ENCODE data around the gene SPAG9.

The SPAG9 gene, protein sequence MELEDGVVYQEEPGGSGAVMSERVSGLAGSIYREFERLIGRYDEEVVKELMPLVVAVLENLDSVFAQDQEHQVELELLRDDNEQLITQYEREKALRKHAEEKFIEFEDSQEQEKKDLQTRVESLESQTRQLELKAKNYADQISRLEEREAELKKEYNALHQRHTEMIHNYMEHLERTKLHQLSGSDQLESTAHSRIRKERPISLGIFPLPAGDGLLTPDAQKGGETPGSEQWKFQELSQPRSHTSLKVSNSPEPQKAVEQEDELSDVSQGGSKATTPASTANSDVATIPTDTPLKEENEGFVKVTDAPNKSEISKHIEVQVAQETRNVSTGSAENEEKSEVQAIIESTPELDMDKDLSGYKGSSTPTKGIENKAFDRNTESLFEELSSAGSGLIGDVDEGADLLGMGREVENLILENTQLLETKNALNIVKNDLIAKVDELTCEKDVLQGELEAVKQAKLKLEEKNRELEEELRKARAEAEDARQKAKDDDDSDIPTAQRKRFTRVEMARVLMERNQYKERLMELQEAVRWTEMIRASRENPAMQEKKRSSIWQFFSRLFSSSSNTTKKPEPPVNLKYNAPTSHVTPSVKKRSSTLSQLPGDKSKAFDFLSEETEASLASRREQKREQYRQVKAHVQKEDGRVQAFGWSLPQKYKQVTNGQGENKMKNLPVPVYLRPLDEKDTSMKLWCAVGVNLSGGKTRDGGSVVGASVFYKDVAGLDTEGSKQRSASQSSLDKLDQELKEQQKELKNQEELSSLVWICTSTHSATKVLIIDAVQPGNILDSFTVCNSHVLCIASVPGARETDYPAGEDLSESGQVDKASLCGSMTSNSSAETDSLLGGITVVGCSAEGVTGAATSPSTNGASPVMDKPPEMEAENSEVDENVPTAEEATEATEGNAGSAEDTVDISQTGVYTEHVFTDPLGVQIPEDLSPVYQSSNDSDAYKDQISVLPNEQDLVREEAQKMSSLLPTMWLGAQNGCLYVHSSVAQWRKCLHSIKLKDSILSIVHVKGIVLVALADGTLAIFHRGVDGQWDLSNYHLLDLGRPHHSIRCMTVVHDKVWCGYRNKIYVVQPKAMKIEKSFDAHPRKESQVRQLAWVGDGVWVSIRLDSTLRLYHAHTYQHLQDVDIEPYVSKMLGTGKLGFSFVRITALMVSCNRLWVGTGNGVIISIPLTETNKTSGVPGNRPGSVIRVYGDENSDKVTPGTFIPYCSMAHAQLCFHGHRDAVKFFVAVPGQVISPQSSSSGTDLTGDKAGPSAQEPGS (N-terminal part only)

GRCh38 chr17:51120739-51121619, at the start of gene SPAG9:
Gene SPAG9, minus strand, starts transcription at chr17:51120868. Its CDS starts 212 bp downstream, at chr17:51120656.
- FAIRE-seq (no peak), DNase-seq (ENCODE audit: insufficient read length, low spot score) (peak; percentile 86)
- TF ChIP-seq, protein P1, sequence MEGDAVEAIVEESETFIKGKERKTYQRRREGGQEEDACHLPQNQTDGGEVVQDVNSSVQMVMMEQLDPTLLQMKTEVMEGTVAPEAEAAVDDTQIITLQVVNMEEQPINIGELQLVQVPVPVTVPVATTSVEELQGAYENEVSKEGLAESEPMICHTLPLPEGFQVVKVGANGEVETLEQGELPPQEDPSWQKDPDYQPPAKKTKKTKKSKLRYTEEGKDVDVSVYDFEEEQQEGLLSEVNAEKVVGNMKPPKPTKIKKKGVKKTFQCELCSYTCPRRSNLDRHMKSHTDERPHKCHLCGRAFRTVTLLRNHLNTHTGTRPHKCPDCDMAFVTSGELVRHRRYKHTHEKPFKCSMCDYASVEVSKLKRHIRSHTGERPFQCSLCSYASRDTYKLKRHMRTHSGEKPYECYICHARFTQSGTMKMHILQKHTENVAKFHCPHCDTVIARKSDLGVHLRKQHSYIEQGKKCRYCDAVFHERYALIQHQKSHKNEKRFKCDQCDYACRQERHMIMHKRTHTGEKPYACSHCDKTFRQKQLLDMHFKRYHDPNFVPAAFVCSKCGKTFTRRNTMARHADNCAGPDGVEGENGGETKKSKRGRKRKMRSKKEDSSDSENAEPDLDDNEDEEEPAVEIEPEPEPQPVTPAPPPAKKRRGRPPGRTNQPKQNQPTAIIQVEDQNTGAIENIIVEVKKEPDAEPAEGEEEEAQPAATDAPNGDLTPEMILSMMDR (IDR thresholded peaks at IDR 0.05; ENCODE audit: insufficient read depth, missing control alignments), result no peak

- TF ChIP-seq, protein P1 (IDR thresholded peaks at IDR 0.05; ENCODE audit: insufficient read depth, missing control alignments), result no peak
- no peak for FAIRE-seq
- no peak for DNase-seq (ENCODE audit: insufficient read length, low spot score)
These were observed 48.7 kb upstream of the SPAG9 start for GRCh38 chr17:51169340-51169739.

DNA sequence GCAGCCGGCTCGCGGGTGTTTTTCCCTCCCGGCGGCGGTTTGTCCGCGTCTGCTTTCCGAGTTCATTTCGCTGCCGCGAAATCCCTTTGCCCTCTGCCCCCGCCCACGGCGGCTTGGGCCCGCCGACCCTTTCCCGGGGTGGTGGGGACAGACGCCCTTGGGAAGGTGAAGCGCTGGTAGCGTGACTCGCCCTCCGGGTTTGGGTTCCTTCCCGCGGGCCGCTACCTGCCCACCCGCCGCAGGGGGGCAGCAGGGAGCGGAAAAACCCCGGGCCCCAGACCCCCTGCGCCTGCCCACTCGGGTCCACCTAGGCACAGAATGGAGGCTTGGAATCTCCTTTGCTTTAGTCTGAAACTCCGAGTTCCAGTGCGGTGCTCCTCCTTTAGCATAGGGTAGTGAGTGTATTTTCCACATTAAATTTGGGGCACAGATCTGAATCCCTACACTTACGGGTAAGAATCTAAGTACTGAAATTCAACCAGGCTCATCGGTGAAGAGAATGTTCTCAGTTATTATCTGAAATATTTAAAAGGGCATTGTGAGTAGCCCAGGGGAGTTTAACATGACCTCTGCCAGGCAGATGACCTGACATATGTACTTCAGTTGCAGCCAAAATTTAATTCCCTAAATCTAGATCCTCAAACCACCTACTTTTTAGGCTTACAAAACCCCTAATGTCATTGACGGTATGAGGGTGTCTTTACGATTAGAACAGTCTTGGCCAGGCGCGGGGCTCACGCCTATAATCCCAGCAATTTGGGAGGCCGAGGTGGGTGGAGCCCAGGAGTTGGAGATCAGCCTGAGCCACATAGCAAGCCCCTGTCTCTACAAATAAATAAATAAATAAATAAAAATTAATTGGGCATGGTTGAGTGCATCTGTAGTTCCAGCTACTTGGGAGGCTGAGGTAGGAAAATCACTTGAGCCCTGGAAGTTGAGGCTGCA, 46.6 kb upstream of the SPAG9 start:
- FAIRE-seq (no peak), DNase-seq (ENCODE audit: insufficient read length, low spot score) (peak; percentile 65)
- TF ChIP-seq, protein P1 (IDR thresholded peaks at IDR 0.05; ENCODE audit: insufficient read depth, missing control alignments), result peak; percentile 62

GRCh38 chr17:51166198-51166986, 45.7 kb upstream of the SPAG9 start, which contains the start of gene NME2:
Gene NME2, plus strand, starts transcription at chr17:51166411. Its CDS starts 420 bp downstream, at chr17:51166831.
- TF ChIP-seq, protein P1 (IDR thresholded peaks at IDR 0.05; ENCODE audit: insufficient read depth, missing control alignments), result peak; percentile 19
- DNase-seq (ENCODE audit: insufficient read length, low spot score), result peak; percentile 75
- FAIRE-seq, result no peak

- DNase-seq (ENCODE audit: insufficient read length, low spot score) (peak; percentile 49), FAIRE-seq (no peak)
- TF ChIP-seq, protein P1 (IDR thresholded peaks at IDR 0.05; ENCODE audit: insufficient read depth, missing control alignments), result no peak
These were observed 45.1 kb upstream of the SPAG9 start for GRCh38 chr17:51165680-51166197.

All from D721Med (cell line).